Right hindlimb (tissue), 1 donor: Measurements from ENCODE around the gene TROAP.
"Not testable (repeated sequence)": the region's sequence is repeated elsewhere in the genome, so short reads cannot be mapped to it uniquely, and the experiment has no call there.

Experiments
- DNase-seq: peaks from one replicate; pipeline ENCODE4 v3.0.0-alpha.2; 2018

TROAP gene

DNA sequence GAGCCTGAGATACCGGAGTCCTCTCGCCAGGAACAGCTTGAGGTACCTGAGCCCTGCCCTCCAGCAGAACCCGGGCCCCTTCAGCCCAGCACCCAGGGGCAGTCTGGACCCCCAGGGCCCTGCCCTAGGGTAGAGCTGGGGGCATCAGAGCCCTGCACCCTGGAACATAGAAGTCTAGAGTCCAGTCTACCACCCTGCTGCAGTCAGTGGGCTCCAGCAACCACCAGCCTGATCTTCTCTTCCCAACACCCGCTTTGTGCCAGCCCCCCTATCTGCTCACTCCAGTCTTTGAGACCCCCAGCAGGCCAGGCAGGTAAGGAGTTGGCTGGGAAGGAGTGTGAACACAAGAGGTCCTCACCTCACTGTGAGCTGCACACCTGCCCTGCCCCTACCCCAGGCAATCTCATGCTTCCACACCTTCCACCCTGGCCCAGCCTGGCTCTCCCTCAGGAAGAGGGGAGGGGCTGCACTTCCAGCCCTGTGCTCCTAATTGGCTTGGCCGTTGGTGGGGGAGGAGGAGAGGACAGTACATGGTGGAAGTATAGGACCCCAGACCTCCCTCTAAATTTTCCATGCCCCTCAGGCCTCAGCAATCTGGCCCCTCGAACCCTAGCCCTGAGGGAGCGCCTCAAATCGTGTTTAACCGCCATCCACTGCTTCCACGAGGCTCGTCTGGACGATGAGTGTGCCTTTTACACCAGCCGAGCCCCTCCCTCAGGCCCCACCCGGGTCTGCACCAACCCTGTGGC is 7.8 kb downstream of the TROAP start:
- DNase-seq = no peak

- DNase-seq = peak; percentile 84
These were observed 8.5 kb downstream of the TROAP start for GRCh38 chr12:49331380-49332222.

- DNase-seq = peak; percentile 50
These were observed 9.4 kb downstream of the TROAP start for GRCh38 chr12:49332441-49332861.

DNA sequence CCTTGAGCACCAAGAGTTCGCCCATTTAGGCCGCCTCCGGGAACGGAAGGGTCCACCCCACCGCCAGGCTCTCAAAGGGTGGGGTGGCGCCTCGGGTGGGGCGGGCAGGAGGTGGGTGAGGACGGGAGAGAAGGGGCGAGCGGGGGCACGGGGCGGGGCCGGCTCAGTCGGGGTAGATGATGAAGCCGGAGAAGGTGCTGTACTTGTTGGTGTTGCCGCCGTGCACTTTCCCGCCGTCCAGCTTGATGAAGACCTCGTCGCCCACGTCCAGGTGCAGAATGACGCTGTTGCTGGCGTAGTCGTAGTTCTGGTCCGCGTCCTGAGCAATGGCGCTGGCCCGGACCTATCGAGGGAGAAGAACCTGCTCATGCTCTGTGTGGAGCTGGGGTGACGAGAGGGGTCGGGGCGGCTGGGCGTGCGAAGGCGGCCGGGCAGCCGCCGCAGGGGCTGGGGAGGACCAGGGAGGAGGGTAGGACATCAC is 9.9 kb downstream of the TROAP start:
- DNase-seq = no peak

GRCh38 chr12:49333778-49334177 is 10.7 kb downstream of the TROAP start:
- not testable (repeated sequence) for DNase-seq

GRCh38 chr12:49334226-49334625 is 11.2 kb downstream of the TROAP start:
- DNase-seq = no peak

- DNase-seq = no peak
These were observed 11.6 kb downstream of the TROAP start for GRCh38 chr12:49334681-49335080.

- no peak for DNase-seq
These were observed 12.3 kb downstream of the TROAP start for GRCh38 chr12:49335118-49335954.

GRCh38 chr12:49335955-49336644 is 13.0 kb downstream of the TROAP start:
- no peak for DNase-seq

DNA sequence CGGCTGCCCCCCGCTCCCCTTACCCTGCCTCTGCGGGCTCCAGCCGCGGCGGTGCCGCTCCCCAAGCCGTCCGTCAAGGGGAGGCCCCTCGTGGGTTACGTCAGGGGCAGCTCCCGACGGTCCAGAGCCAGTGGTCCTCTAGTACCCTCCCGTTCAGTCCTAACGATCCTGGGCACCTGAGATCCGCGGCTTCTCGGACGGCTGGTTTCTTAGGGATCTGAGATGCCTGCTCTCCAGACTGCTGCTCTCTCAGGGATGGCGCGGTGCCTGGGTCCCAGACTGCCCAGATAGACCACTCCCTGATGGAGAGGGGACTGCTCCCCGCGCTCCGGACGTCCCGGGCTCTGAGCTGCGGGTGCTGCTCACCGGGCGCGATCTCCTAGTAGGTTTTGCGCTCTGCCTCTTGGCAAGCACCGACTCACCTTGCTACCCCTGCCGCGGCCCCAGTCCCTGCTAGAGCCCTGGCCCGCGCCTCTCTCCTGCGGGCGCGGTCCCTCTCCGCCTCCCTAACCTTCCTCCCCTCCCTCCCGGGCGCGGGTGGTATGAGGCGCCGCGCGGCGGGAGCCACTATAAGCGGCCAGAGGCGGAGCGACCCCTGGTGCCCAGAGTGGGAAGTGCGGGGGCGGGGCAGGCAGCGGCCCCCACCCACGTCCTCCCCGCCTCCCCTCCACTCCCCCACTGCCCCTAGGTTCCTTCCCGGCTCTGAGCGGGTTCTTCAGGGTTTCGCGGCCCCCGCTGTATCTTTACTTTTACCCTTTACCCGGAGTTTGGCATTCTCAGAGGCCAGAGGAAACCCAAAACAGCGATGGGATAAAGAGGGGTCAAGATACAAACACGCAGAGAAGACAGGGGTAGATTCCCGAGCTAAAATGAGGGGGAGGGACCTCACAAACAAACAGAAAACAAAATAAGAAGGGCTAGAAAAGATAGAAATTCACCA is 13.9 kb downstream of the TROAP start, which contains the start of gene C1QL4:
TSS of gene C1QL4 (minus strand) at position 544 of the 940 bp plus-strand sequence. CDS start 711 bp downstream, outside the sequence.
- DNase-seq = peak; percentile 89

DNA sequence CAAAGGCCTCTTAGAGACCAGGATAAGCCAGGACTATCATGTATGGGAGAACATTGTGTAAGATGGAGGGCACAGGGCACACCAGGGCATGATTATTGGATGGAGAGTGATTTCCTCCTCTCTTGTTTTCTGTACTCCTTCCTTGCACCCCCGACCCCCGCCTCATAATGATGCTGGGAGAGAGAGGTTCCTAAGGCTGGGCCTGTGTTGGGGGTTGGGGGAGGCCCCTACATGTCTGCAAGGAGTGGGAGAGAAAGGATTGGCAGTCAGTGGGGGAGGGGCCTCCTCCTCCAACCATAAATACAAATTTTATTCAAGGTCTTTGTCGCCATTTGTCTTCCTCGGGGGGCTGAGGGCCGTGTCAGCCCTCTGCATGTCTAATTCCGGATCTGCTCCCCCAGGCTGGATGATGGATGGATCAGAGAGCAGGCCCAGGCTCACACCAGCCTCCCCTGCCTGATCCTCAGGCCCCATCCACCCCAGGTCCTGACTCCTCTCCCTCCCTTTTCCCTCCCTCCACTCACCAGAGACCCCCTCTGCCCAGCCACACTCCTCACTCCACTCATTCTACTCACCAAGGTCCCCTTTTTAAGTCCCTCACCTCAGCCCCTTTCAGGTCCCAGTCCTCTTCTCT is 15.9 kb downstream of the TROAP start:
- DNase-seq = no peak

GRCh38 chr12:49339464-49339861 is 16.4 kb downstream of the TROAP start:
- no peak for DNase-seq

DNA sequence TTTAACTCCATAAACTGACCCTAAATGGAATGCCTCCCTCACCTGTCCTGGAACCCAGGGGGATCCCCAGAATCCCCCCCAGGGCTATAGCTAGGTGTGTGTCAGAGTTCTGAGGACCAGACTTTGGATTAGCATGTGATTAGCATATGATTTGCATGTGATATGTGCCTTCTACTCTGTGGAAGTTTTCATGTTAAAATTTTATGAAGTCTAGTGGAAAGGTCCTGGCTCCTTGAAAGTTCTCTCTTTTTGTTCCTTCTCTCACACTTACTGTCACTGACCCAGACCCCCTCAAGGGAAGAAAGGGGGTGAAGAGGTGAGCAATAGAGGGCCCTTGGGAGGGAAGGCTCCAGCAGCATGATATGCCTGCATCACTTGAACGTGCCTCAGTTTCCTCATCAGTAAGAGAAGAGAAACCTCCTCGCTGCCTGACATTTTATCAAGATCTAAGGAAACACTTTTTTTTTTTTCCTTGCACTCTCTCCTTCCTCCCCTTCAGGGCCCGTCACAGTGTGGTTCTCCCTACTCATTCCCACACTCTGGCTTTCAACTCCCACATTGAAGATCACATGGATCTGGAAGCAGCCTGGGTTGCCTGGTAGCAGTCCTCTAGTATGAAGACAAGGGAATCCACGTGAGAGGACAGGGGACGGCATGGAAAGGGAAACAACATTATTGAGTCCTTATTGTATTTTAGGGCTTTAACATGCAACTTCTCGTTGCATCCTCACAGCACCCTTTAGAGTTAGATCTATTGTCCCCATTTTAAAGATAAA is 17.2 kb downstream of the TROAP start:
- no peak for DNase-seq

GRCh38 chr12:49340971-49341776 is 18.1 kb downstream of the TROAP start:
- no peak for DNase-seq

DNA sequence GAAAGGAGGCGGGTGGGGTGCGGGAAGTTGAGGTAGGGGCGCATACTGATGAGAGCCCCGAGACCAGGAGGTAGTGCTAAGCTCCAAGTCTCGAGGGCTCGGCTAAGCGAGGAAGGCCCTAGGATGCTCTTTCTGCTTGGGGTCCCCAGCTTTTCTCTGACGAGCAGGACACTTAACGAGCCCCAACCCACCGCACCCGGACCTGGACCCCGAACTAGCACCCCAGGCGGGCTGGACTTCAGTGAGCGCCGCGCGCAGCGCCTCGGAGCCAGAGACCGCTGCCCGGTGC is 18.7 kb downstream of the TROAP start:
- DNase-seq = no peak

GRCh38 chr12:49342066-49342913 is 19.2 kb downstream of the TROAP start:
- peak; percentile 77 for DNase-seq

- DNase-seq = peak; percentile 57
These were observed 20.1 kb downstream of the TROAP start for GRCh38 chr12:49342914-49343731.
